ENCODE measurements around the gene C22orf39.

GRCh38 chr22:19449422-19449767 is 1.9 kb upstream of the C22orf39 start:
- TF ChIP-seq POLR2A (IDR thresholded peaks at IDR 0.05), result no peak
- TF ChIP-seq CTCF (IDR thresholded peaks at IDR 0.05 in 4 of 5, conservative IDR thresholded peaks at IDR 0.05 in 1 of 5), result no peak
